Endothelial cell of umbilical vein (primary cell): ENCODE measurements around the gene LOXL4. TPM values are rescaled to one million over a fixed set of nuclear protein-coding genes. Genes with fewer than 3 reads are reported as not detected.

Experiments used
- BruUV-seq: library from RNA; stranded (reverse); fragments of 400-500 nt; replicated peaks from 2 replicates; lab custom pipeline; 2021; lab: Mats Ljungman, UMichigan
- CTCF ChIA-PET: fragments of 300-600, 350-600 bp; sonication (Branson Sonifier 250); formaldehyde crosslinking; loops from one replicate; lab custom pipeline; 2021; ENCODE audit warnings: antibody characterized with exemption, inconsistent platforms; lab: Charles Lee
- POLR2A ChIA-PET: fragments of 300-600, 350-600 bp; sonication (Branson Sonifier 250); formaldehyde crosslinking; loops from one replicate; lab custom pipeline; 2021; ENCODE audit warnings: antibody characterized with exemption, inconsistent platforms; lab: Charles Lee
- DNase-seq: peaks from one replicate; pipeline ENCODE4 v3.0.0-alpha.2; 2011; ENCODE audit warnings: low read depth, low spot score
- FAIRE-seq: peaks from 2 replicates; lab custom pipeline; 2011; peaks lifted over from hg19 to GRCh38; lab: Jason Lieb, UNC
- H2AFZ ChIP-seq: 2 replicates; pipeline ENCODE4 v1.6.0; 2012; ENCODE audit warnings: low read depth, low read length, control low read depth, inconsistent platforms
- H3K27ac ChIP-seq: 2 replicates; pipeline ENCODE4 v1.5.1; 2011; ENCODE audit warnings: low read depth, mild to moderate bottlenecking, control low read depth, low read length, moderate library complexity; ENCODE audit not compliant: insufficient read depth
- H3K27me3 ChIP-seq, 2 experiments: 2 replicates each; pipeline versions ENCODE4 v1.6.0 to v1.6.1; 2011; ENCODE audit warnings: low read length in 2 of 2, mixed read lengths in 1 of 2; ENCODE audit not compliant: control insufficient read depth in 2 of 2, insufficient read depth in 2 of 2
- H3K36me3 ChIP-seq, 2 experiments: 2 replicates in 1 of 2; 3 replicates in 1 of 2; pipeline ENCODE4 v1.5.1; 2011; ENCODE audit warnings: low read length in 2 of 2, mild to moderate bottlenecking in 1 of 2, moderate library complexity in 1 of 2; ENCODE audit not compliant: control insufficient read depth in 2 of 2, insufficient read depth in 2 of 2; ENCODE audit errors: extremely low read depth in 1 of 2
- H3K4me1 ChIP-seq: 3 replicates; pipeline ENCODE4 v1.5.1; 2011; ENCODE audit warnings: mild to moderate bottlenecking, low read length; ENCODE audit not compliant: control insufficient read depth, insufficient read depth; ENCODE audit errors: extremely low read depth
- H3K4me2 ChIP-seq: 2 replicates; pipeline ENCODE4 v1.6.1; 2011; ENCODE audit warnings: low read length, control low read depth, mixed read lengths; ENCODE audit not compliant: insufficient read depth
- H3K4me3 ChIP-seq, 3 experiments: fragments of 200-600 bp in 1 of 3; sonication (generic), shearing (Covaris generic) in 1 of 3; replicated peaks in 1 of 3; 2 replicates each; pipeline ENCODE4 v1.5.1; 2011 to 2016; ENCODE audit warnings: control low read depth in 3 of 3, low read length in 3 of 3, mild to moderate bottlenecking in 2 of 3, inconsistent platforms in 1 of 3, low read depth in 1 of 3, moderate library complexity in 1 of 3; ENCODE audit not compliant: insufficient read depth in 1 of 3
- H3K79me2 ChIP-seq: 2 replicates; pipeline ENCODE4 v1.6.0; 2012; ENCODE audit warnings: low read length, inconsistent platforms; ENCODE audit not compliant: control insufficient read depth, insufficient read depth
- H3K9ac ChIP-seq: replicated peaks from 2 replicates; pipeline ENCODE3; 2011; ENCODE audit warnings: low read length, control low read depth; ENCODE audit not compliant: insufficient read depth; ENCODE audit errors: extremely low read depth
- H3K9me1 ChIP-seq: replicated peaks from 3 replicates; pipeline ENCODE4 v1.6.0; 2011; ENCODE audit warnings: mild to moderate bottlenecking, low read length; ENCODE audit not compliant: control insufficient read depth, insufficient read depth; ENCODE audit errors: extremely low read depth
- H3K9me3 ChIP-seq: replicated peaks from 2 replicates; pipeline ENCODE4 v1.5.1; 2012; ENCODE audit warnings: low read length, inconsistent platforms; ENCODE audit not compliant: control insufficient read depth, insufficient read depth
- H4K20me1 ChIP-seq: replicated peaks from 2 replicates; pipeline ENCODE3; 2011; ENCODE audit warnings: mild to moderate bottlenecking, low read length; ENCODE audit not compliant: control insufficient read depth, insufficient read depth; ENCODE audit errors: extremely low read depth
- EZH2 ChIP-seq: IDR thresholded peaks from 2 replicates; pipeline ENCODE4 v1.6.1; 2012; ENCODE audit warnings: borderline replicate concordance, low read depth, mild to moderate bottlenecking, moderate library complexity, low read length, inconsistent platforms; ENCODE audit not compliant: severe bottlenecking
- FOS ChIP-seq: IDR thresholded peaks from 2 replicates; pipeline ENCODE4 v1.6.1; 2011; ENCODE audit warnings: mild to moderate bottlenecking, low read length, moderate library complexity, borderline replicate concordance; ENCODE audit not compliant: insufficient read depth
- GATA2 ChIP-seq: IDR thresholded peaks from 2 replicates; pipeline ENCODE4 v1.7.0; 2011; ENCODE audit warnings: low read depth, mild to moderate bottlenecking, moderate library complexity, mixed read lengths, low read length; ENCODE audit not compliant: insufficient read length, insufficient read depth
- JUN ChIP-seq: IDR thresholded peaks from 2 replicates; pipeline ENCODE4 v1.6.1; 2011; ENCODE audit warnings: borderline replicate concordance, low read depth; ENCODE audit not compliant: insufficient read length, insufficient read depth
- MYC ChIP-seq: IDR thresholded peaks from one replicate; pipeline ENCODE4 v1.6.1; 2011; ENCODE audit warnings: mild to moderate bottlenecking, low read depth, low read length
- POLR2A ChIP-seq: IDR thresholded peaks from 2 replicates; pipeline ENCODE4 v1.6.1; 2012; ENCODE audit warnings: low read depth, mild to moderate bottlenecking, control low read depth, low read length
- POLR2AphosphoS5 ChIP-seq: IDR thresholded peaks from 2 replicates; pipeline ENCODE4 v1.6.1; 2012; ENCODE audit warnings: low read depth, mild to moderate bottlenecking, control low read depth, low read length, moderate library complexity; ENCODE audit not compliant: insufficient read depth
- dilution Hi-C: fragments of 300-500 bp; cut with MboI; formaldehyde crosslinking; loops from one replicate; pipeline ENCODE4 v1.15.0; 2019; ENCODE audit warnings: low sequenced_read_pairs; ENCODE audit not compliant: extremely low pct_ligation_motif_present
- intact Hi-C: fragments of 100-400 bp; cut with micrococcal nuclease; formaldehyde crosslinking; loops from one replicate; pipeline ENCODE4 v1.10.0; 2022
- polyA plus RNA-seq, 4 experiments: library from polyadenylated mRNA; depleted of rRNA in 3 of 4; stranded (reverse) in 3 of 4; unstranded in 1 of 4; fragments of >200 nt; gene quantifications; 2 replicates each; pipeline versions ENCODE4 v1.2.1 to v1.2.3, GENCODE V29; 2011 to 2012; ENCODE audit warnings: missing spikeins in 1 of 4
- total RNA-seq: library from RNA; stranded (reverse); gene quantifications from 2 replicates; pipeline ENCODE4 v1.2.3, GENCODE V29; 2021
- TF ChIP-seq, protein P1 (sequence below), 2 donors: IDR thresholded peaks; 1 replicate in 1 of 2; 2 replicates in 1 of 2; pipeline ENCODE4 v1.5.1; 2011; ENCODE audit warnings: low read length in 2 of 2, mild to moderate bottlenecking in 2 of 2, moderate library complexity in 2 of 2, control low read depth in 1 of 2, inconsistent platforms in 1 of 2, low read depth in 1 of 2; ENCODE audit not compliant: insufficient read depth in 1 of 2; ENCODE audit errors: extremely low read depth in 1 of 2
- TF ChIP-seq, protein P2 (sequence below): IDR thresholded peaks from 2 replicates; pipeline ENCODE4 v1.6.1; 2011; ENCODE audit not compliant: insufficient read depth, insufficient read length

Gene LOXL4
- total and polyA plus RNA-seq, 2 donors (not counting 3 experiments of a cell fraction or from before 2014, with no cell fraction given), result 1.4 to 1.9 TPM

DNA sequence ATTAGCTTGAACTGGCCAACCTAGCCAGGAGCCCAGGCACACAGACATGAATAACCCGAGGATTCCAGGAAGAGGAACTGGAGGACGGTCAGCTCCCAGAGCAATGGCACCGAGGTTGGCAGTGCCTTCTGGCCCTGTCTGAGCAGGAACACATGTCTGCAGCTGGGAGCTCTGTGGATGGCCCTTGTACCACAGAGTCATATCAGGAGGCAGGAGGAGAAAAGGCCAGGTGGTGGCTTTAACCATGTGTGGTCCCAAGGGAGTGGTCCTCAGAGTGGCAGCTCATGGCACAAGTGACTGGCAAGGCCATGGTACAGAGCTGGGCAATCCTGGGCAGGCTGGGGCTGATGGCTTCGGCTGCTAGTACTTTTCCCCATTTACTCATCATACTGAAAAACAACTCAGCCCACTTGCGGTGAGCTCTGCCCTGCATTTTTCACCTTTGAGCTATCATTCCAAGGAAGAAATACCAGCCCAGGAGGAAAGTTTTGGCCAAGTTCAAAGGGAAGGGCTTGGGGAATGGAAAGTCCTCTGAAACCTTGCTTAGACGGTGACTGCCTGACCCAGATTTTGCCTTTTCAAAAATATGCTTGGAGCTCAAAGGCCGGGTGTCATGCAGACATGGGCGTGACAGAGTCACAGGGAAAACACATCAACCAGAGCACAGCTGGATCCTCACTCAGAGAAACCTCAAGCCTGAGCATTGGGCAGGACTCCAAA is 25.7 kb upstream of the LOXL4 start:
- ChIA-PET POLR2A (no interaction called here), CTCF (interaction anchor here (0.6 to 2.9 kb wide), 6 partner anchors 9 to 253 kb away, joined by 3 to 13 read pairs (median 4); no protein-coding TSS in a partner anchor)
- no peak for FAIRE-seq
- Histone ChIP-seq H3K27ac (no peak overlapping the region), H3K79me2 (no peaks in the 10 kb centered on the region), H3K4me3 (no peak overlapping the region), H3K27me3 (peaks cover 6 to 11% of the 10 kb centered on the region in 2 experiments), H4K20me1 (no peaks in the 10 kb centered on the region), H3K9ac (no peak overlapping the region), H3K9me1 (no peaks in the 10 kb centered on the region), H3K9me3 (no peaks in the 10 kb centered on the region), H3K36me3 (no peaks in the 10 kb centered on the region), H3K4me2 (no peak overlapping the region), H2AFZ (no peak overlapping the region), H3K4me1 (no peaks in the 10 kb centered on the region)
- dilution Hi-C loops (no loop called here), intact Hi-C loops (no loop called here)
- no peak for DNase-seq
- no TSS peak for BruUV-seq
- TF ChIP-seq GATA2 (no peak), MYC (no peak), JUN (no peak), POLR2AphosphoS5 (no peak), EZH2 (no peak), FOS (no peak), POLR2A (no peak)
- TF ChIP-seq, protein P1, sequence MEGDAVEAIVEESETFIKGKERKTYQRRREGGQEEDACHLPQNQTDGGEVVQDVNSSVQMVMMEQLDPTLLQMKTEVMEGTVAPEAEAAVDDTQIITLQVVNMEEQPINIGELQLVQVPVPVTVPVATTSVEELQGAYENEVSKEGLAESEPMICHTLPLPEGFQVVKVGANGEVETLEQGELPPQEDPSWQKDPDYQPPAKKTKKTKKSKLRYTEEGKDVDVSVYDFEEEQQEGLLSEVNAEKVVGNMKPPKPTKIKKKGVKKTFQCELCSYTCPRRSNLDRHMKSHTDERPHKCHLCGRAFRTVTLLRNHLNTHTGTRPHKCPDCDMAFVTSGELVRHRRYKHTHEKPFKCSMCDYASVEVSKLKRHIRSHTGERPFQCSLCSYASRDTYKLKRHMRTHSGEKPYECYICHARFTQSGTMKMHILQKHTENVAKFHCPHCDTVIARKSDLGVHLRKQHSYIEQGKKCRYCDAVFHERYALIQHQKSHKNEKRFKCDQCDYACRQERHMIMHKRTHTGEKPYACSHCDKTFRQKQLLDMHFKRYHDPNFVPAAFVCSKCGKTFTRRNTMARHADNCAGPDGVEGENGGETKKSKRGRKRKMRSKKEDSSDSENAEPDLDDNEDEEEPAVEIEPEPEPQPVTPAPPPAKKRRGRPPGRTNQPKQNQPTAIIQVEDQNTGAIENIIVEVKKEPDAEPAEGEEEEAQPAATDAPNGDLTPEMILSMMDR (IDR thresholded peaks at IDR 0.05; ENCODE audit: extremely low read depth in 1 of 2, insufficient read depth in 1 of 2, low read depth in 1 of 2, low read length in 2 of 2), result no peak
- TF ChIP-seq, protein P2, sequence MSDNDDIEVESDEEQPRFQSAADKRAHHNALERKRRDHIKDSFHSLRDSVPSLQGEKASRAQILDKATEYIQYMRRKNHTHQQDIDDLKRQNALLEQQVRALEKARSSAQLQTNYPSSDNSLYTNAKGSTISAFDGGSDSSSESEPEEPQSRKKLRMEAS, result no peak
